Stimulated activated CD4-positive, alpha-beta T cell treated with anti-CD3 and anti-CD28 coated beads, Interleukin-4, amount 100 ng/mL, for 1 hour (primary cell): Measurements from ENCODE around the gene IL37.
"Not testable (repeated sequence)": the region's sequence is repeated elsewhere in the genome, so short reads cannot be mapped to it uniquely, and the experiment has no call there.

Experiments used
- DNase-seq: peaks from one replicate; pipeline ENCODE4 v3.0.0-alpha.2; 2020

IL37 gene

GRCh38 chr2:112891385-112891831, 19.6 kb upstream of the IL37 start:
- no peak for DNase-seq

GRCh38 chr2:112893752-112894151, 17.2 kb upstream of the IL37 start:
- no peak for DNase-seq

- no peak for DNase-seq
These were observed 13.9 kb upstream of the IL37 start for GRCh38 chr2:112896909-112897623.

- no peak for DNase-seq
These were observed 13.4 kb upstream of the IL37 start for GRCh38 chr2:112897624-112897978.

GRCh38 chr2:112901431-112902065, 9.4 kb upstream of the IL37 start:
- not testable (repeated sequence) for DNase-seq

GRCh38 chr2:112902816-112903215, 8.1 kb upstream of the IL37 start:
- DNase-seq: no peak

GRCh38 chr2:112904883-112905282, 6.1 kb upstream of the IL37 start:
- DNase-seq: no peak

GRCh38 chr2:112906276-112906675, 4.7 kb upstream of the IL37 start:
- no peak for DNase-seq

GRCh38 chr2:112907001-112907949, 3.7 kb upstream of the IL37 start:
- no peak for DNase-seq

GRCh38 chr2:112908559-112908958, 2.4 kb upstream of the IL37 start:
- not testable (repeated sequence) for DNase-seq

- DNase-seq: no peak
These were observed 746 bp upstream of the IL37 start for GRCh38 chr2:112910219-112910618.

- DNase-seq: no peak
These were observed 1.4 kb downstream of the IL37 start for GRCh38 chr2:112912403-112912802.

GRCh38 chr2:112915300-112916144, 4.6 kb downstream of the IL37 start:
- no peak for DNase-seq

GRCh38 chr2:112916145-112916571, 5.2 kb downstream of the IL37 start:
- DNase-seq: no peak

GRCh38 chr2:112916625-112917247, 5.8 kb downstream of the IL37 start:
- DNase-seq: no peak

GRCh38 chr2:112917856-112918255, 6.9 kb downstream of the IL37 start:
- DNase-seq: no peak

GRCh38 chr2:112918256-112918655, 7.3 kb downstream of the IL37 start:
- no peak for DNase-seq

GRCh38 chr2:112919086-112919485, 8.1 kb downstream of the IL37 start:
- no peak for DNase-seq

- DNase-seq: no peak
These were observed 10.1 kb downstream of the IL37 start for GRCh38 chr2:112920923-112921532.

- DNase-seq: no peak
These were observed 11.0 kb downstream of the IL37 start for GRCh38 chr2:112921982-112922381.

GRCh38 chr2:112923237-112923966, 12.4 kb downstream of the IL37 start:
- no peak for DNase-seq
